ENCODE measurements around the gene HMMR. TPM values are rescaled to one million over a fixed set of nuclear protein-coding genes. Genes with fewer than 3 reads are reported as not detected.
A peak's percentile ranks its signal among the peaks of the same experiment; 100 is the strongest.
"Not testable (repeated sequence)": the region's sequence is repeated elsewhere in the genome, so short reads cannot be mapped to it uniquely, and the experiment has no call there.

HMMR gene
- total and polyA plus RNA-seq, 11 donors = 0.15 to 6.6 (median 0.97) TPM; not detected in 1

DNA sequence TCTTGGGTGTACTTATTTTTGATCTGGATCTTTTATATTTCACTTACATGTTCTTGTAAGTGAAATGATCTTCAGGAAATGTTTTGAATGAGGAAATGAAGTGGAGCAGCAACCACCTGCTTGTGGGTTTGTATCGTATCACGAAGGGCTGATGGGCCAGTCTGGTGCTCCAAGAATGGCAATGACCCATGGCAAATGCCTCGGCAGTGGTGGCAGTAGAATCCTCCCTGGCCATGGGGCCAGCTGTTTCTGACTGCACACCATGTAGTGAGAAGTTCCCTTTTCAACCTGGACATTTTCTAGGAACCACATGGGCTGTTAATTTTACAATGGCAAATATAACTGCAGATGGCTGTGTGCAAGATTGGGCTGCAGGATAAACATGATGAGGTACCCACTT, 74.9 kb downstream of the HMMR start:
- intact Hi-C loops (cut with DNase I) = no loop called here
- peak in 1 of 5 donors; percentile 24 for DNase-seq
- WGBS, 4 donors = 56 to 77% (median 61%) methylated on average over 3 of the region's 3 CpGs
- H3K4me3 ChIP-seq = no peak overlapping the region
- H3K9me3 ChIP-seq = no peaks in the 10 kb centered on the region
- H3K36me3 ChIP-seq = no peaks in the 10 kb centered on the region
- peak overlapping the region in 7 of 12 donors; percentile 7 to 58 (median 43) for H3K27ac ChIP-seq
- H3K4me1 ChIP-seq = peaks cover 0 to 18% (median 5%) of the 10 kb centered on the region in 12 donors
- peak in 3 of 4 donors; percentile 43 to 45 (median 45) for ATAC-seq
- no peaks in the 10 kb centered on the region for H3K27me3 ChIP-seq
- TF ChIP-seq, protein P1, sequence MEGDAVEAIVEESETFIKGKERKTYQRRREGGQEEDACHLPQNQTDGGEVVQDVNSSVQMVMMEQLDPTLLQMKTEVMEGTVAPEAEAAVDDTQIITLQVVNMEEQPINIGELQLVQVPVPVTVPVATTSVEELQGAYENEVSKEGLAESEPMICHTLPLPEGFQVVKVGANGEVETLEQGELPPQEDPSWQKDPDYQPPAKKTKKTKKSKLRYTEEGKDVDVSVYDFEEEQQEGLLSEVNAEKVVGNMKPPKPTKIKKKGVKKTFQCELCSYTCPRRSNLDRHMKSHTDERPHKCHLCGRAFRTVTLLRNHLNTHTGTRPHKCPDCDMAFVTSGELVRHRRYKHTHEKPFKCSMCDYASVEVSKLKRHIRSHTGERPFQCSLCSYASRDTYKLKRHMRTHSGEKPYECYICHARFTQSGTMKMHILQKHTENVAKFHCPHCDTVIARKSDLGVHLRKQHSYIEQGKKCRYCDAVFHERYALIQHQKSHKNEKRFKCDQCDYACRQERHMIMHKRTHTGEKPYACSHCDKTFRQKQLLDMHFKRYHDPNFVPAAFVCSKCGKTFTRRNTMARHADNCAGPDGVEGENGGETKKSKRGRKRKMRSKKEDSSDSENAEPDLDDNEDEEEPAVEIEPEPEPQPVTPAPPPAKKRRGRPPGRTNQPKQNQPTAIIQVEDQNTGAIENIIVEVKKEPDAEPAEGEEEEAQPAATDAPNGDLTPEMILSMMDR (IDR thresholded peaks at IDR 0.05) = no peak
- no peak for TF ChIP-seq POLR2A (IDR thresholded peaks at IDR 0.05)

DNA sequence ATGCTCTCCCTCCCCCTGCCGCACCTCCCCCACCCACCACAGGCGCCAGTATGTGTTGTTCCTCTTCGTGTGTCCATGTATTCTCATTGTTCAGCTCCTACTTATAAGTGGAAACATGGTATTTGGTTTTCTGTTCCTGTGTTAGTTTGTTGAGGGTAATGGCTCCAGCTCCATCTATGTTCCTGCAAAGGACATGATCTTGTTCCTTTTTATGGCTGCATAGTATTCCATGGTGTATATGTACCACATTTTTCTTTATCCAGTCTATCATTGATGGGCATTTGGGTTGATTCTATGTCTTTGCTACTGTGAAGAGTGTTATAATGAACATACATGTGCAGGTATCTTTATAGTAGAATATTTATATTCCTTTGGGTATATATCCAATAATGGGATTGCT, 76.0 kb downstream of the HMMR start:
- DNase-seq; H3K27me3 ChIP-seq; H3K27ac ChIP-seq; H3K36me3 ChIP-seq; ATAC-seq; intact Hi-C loops (cut with DNase I); H3K9me3 ChIP-seq; H3K4me3 ChIP-seq: not testable (repeated sequence)
- H3K4me1 ChIP-seq = peaks cover 0 to 18% (median 4%) of the 10 kb centered on the region in 12 donors
- 88 to 94% (median 92%) methylated on average over 3 of the region's 3 CpGs for WGBS, 4 donors

DNA sequence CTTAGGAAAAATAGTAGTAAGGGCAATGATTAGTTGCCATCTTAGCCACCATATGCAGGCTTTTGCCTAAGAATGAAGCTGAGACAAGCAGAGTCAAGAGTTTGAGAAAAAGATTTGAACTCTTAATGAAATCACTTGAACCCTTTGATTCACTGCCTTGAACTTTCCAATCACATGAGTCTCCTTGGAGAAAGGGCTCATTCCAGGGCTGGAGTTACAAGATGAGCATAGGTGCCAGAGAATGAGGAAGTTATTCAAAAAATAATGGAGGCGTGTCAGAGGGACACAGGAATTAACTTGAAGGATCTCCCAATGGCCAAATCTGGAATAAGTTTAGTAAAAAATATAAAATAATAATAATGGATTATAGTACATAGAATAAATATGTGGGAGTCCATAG, 80.3 kb downstream of the HMMR start:
- Histone ChIP-seq H3K27me3 (peaks cover 0 to 7% (median 0%) of the 10 kb centered on the region in 9 donors), H3K27ac (no peak overlapping the region), H3K36me3 (no peaks in the 10 kb centered on the region), H3K9me3 (no peaks in the 10 kb centered on the region), H3K4me1 (no peaks in the 10 kb centered on the region), H3K4me3 (no peak overlapping the region)
- ATAC-seq (no peak), DNase-seq (no peak)
- intact Hi-C loops (cut with DNase I) = no loop called here
- WGBS, 4 donors = 76 to 89% (median 85%) methylated on average over 1 of the region's 1 CpG
- TF ChIP-seq, protein P1 (IDR thresholded peaks at IDR 0.05) = no peak
- TF ChIP-seq POLR2A (IDR thresholded peaks at IDR 0.05) = no peak

Other genes with a start within 250 kb of the HMMR start
- 100 to 1,000 TPM in 1 of 9 donors, 10 to 100 TPM in 8; 52.3 to 109 (median 78.3) TPM for gene CCNG1, start 23.0 kb upstream of the HMMR start, total RNA-seq
- 10 to 100 TPM; 45.5 to 65.3 TPM for gene CCNG1, start 23.0 kb upstream of the HMMR start, polyA plus RNA-seq
- gene NUDCD2, start 530 bp upstream of the HMMR start, total RNA-seq = 10 to 100 TPM in 7 of 9 donors, 1 to 10 TPM in 2; 1.6 to 17.1 (median 13.4) TPM
- gene NUDCD2, start 530 bp upstream of the HMMR start, polyA plus RNA-seq = 1 to 10 TPM; 3.8 to 5.7 TPM
- 10 to 100 TPM; 46.3 to 61.6 (median 59.3) TPM for gene MAT2B, start 45.0 kb downstream of the HMMR start, total RNA-seq
- 10 to 100 TPM; 33.8 to 53.4 TPM for gene MAT2B, start 45.0 kb downstream of the HMMR start, polyA plus RNA-seq

Measured in heart left ventricle (tissue), 16 donors.